ENCODE measurements around the gene AMIGO1.

DNA sequence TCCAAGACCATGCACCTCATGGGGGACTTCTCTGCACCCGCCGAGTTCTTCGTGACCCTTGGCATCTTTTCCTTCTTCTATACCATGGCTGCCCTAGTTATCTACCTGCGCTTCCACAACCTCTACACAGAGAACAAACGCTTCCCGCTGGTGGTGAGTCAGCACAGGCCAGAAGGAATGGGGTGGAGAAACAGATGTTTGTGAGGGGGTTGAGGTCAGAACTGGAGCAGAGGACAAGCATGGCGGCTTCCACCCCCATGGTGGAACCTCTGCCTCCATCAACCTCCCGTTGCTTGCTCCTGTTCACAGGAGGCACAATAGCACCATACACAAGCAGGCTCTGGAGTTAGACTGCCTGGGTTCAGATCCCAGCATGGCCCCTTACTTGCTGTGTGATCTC is 32.7 kb downstream of the AMIGO1 start:
- TF ChIP-seq TAF1 (IDR thresholded peaks at IDR 0.05; ENCODE audit: borderline replicate concordance, low read depth, low read length) (no peak), POLR2AphosphoS5 (IDR thresholded peaks at IDR 0.05; ENCODE audit: low read depth, low read length) (no peak), POLR2A (IDR thresholded peaks at IDR 0.05; ENCODE audit: low read depth, low read length) (no peak)

Measured in GM12892 (cell line).